Measurements from ENCODE around the gene STAC3.

GRCh38 chr12:57244312-57244696 lies 6.7 kb downstream of the STAC3 start:
- TF ChIP-seq CTCF (IDR thresholded peaks at IDR 0.05) (no peak), POLR2A (IDR thresholded peaks at IDR 0.05) (no peak)

All from body of pancreas (tissue), 4 donors.